Kidney (tissue), 14 donors: ENCODE data around the gene GMEB2. TPM values are rescaled to one million over a fixed set of nuclear protein-coding genes. Genes with fewer than 3 reads are reported as not detected.

Experiments
- DNase-seq, 5 donors: peaks; one replicate each; pipeline ENCODE4 v3.0.0-alpha.2; 2013 to 2020
- FAIRE-seq: peaks from 2 replicates; lab custom pipeline; 2012; peaks lifted over from hg19 to GRCh38; lab: Jason Lieb, UNC
- H3K27ac ChIP-seq, 2 donors: one replicate each; pipeline ENCODE4 v1.7.0; 2013; ENCODE audit warnings: low read depth in 2 of 2, low read length in 2 of 2, inconsistent platforms in 1 of 2
- H3K27me3 ChIP-seq: one replicate; pipeline ENCODE4 v1.7.1; 2013; ENCODE audit warnings: low read length, inconsistent platforms; ENCODE audit not compliant: control insufficient read depth, insufficient read depth
- H3K36me3 ChIP-seq, 3 donors: one replicate each; pipeline versions ENCODE4 v1.7.0 to v1.7.1; 2013; ENCODE audit warnings: low read length in 3 of 3, control low read depth in 1 of 3, inconsistent platforms in 1 of 3; ENCODE audit not compliant: insufficient read depth in 3 of 3, control insufficient read depth in 2 of 3
- H3K4me1 ChIP-seq, 3 donors: one replicate each; pipeline versions ENCODE4 v1.7.0 to v1.7.1; 2013; ENCODE audit warnings: low read length in 3 of 3, inconsistent platforms in 1 of 3, low read depth in 1 of 3; ENCODE audit not compliant: control insufficient read depth in 2 of 3, insufficient read depth in 2 of 3
- H3K4me3 ChIP-seq, 3 donors: one replicate each; pipeline versions ENCODE4 v1.7.0 to v1.8.1; 2013; ENCODE audit warnings: low read length in 3 of 3, control low read depth in 1 of 3, inconsistent platforms in 1 of 3
- H3K9ac ChIP-seq, 3 donors: one replicate each; pipeline versions ENCODE4 v1.7.0 to v1.7.1; 2013; ENCODE audit warnings: low read length in 3 of 3, control low read depth in 1 of 3, inconsistent platforms in 1 of 3
- H3K9me3 ChIP-seq, 3 donors: one replicate each; pipeline versions ENCODE4 v1.7.0 to v1.7.1; 2013; ENCODE audit warnings: low read length in 3 of 3, control low read depth in 1 of 3, inconsistent platforms in 1 of 3; ENCODE audit not compliant: control insufficient read depth in 2 of 3, insufficient read depth in 1 of 3
- CTCF ChIP-seq: IDR thresholded peaks from 3 replicates; pipeline ENCODE4 v1.5.1; 2012; ENCODE audit warnings: mild to moderate bottlenecking, moderate library complexity, borderline replicate concordance; ENCODE audit not compliant: insufficient read depth; ENCODE audit errors: extremely low read depth
- intact Hi-C: fragments of 100-400 bp; cut with DNase I; formaldehyde crosslinking; loops from one replicate; pipeline ENCODE4 v1.11.1; 2022
- polyA plus RNA-seq: library from polyadenylated mRNA; stranded (reverse); fragments of 350-450 nt; fragmentation: Illumina TruSeq; extraction: RNeasy Lipid Tissue Mini Kit (QIAGEN cat#74804); gene quantifications from one replicate; pipeline ENCODE4 v1.2.3, GENCODE V29; 2014; ENCODE audit warnings: low read depth, low replicate concordance; ENCODE audit not compliant: insufficient read depth
- total RNA-seq: library from RNA; stranded (reverse); fragmentation: NEBNext Ultra II Directional; extraction: Animal tissue kit (Norgen Biotek cat#: 25700); gene quantifications from one replicate; pipeline ENCODE4 v1.2.1, GENCODE V29; 2021
- donor health status: control.
- donor health status: control.
- donor health status: control.
- donor health status: control.
- donor health status: control.
- donor health status: DM: yes; HTN: yes; CAD: no.
- donor health status: Normal renal cell carcinoma (clear cell type).

GMEB2 gene
- total and polyA plus RNA-seq, 2 donors from 2014 or later = 6.1 to 13.4 TPM

DNA sequence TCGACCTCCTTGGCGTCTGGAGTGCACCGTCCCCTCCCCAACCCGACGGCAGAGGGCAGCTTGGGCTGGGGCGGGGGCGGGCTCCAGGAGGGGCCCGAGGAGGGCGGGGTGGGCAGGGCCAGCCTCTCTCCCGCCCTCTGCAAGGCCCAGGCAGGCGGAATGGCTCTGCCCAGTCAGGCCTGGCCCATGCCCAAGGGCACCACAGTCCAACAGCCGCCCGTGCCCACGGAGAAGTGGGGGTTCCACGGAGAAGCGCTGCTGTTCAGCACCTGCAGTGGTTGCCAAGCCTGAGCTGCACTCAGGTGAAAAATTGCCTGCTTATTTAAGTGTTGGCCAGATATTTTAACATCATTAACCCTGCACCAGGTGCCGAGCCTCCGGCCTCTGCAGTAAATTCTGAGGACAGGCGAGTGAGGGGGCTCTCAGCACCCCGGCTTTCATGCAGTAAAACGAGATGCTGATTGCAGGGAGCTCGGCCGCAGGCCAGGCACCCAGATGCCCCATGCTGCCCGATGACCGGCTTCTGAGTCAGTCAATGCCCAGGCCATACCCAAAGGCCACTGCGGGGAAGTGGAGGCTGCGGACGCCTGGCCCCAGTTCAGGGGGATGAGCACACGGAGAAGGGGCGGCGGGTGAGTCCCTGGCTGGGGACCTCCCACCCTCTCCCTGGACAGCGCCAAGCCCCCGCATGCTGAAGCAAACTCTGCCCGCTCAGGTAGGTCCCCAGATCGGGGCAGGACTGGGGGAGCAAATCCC, 79.0 kb downstream of the GMEB2 start, which contains the start of gene SRMS:
TSS of gene SRMS (minus strand) at position 25 of the 756 bp plus-strand sequence. CDS start 286 bp downstream, outside the sequence.
- no peaks in the 10 kb centered on the region for H3K27me3 ChIP-seq
- H3K9ac ChIP-seq = no peak within 1 kb of the TSS
- H3K36me3 ChIP-seq = no peaks in the 10 kb centered on the region
- intact Hi-C loops = no loop called here
- no peaks in the 10 kb centered on the region for H3K4me1 ChIP-seq
- no peaks in the 10 kb centered on the region for H3K9me3 ChIP-seq
- no peak within 1 kb of the TSS for H3K27ac ChIP-seq
- FAIRE-seq (no peak), DNase-seq (peak in 1 of 5 donors; percentile 28)
- TF ChIP-seq CTCF = no peak
- H3K4me3 ChIP-seq = no peak within 1 kb of the TSS

GRCh38 chr20:63546956-63547724, 79.8 kb downstream of the GMEB2 start:
- Histone ChIP-seq H3K27me3 (no peaks in the 10 kb centered on the region), H3K9ac (no peak overlapping the region), H3K4me1 (no peaks in the 10 kb centered on the region), H3K27ac (no peak overlapping the region), H3K36me3 (no peaks in the 10 kb centered on the region), H3K9me3 (no peaks in the 10 kb centered on the region), H3K4me3 (no peak overlapping the region)
- intact Hi-C loops = no loop called here
- TF ChIP-seq CTCF = no peak
- DNase-seq = no peak
- no peak for FAIRE-seq

GRCh38 chr20:63546256-63546955, 80.5 kb downstream of the GMEB2 start:
- peak in 1 of 5 donors; percentile 59 for DNase-seq
- intact Hi-C loops = no loop called here
- Histone ChIP-seq H3K9ac (no peak overlapping the region), H3K4me3 (no peak overlapping the region), H3K9me3 (no peaks in the 10 kb centered on the region), H3K36me3 (no peaks in the 10 kb centered on the region), H3K4me1 (no peaks in the 10 kb centered on the region), H3K27ac (no peak overlapping the region), H3K27me3 (no peaks in the 10 kb centered on the region)
- no peak for TF ChIP-seq CTCF
- FAIRE-seq = no peak
